Erythroblast (primary cell): ENCODE data around the gene PCDH19.

ENCODE experiments used
- DNase-seq, 2 experiments: peaks; one replicate each; lab custom pipeline; 2025; lab: John Stamatoyannopoulos, UW
- GATA1 ChIP-seq: IDR thresholded peaks from 2 replicates; pipeline ENCODE4 v1.6.1; 2011; ENCODE audit warnings: low read depth, mild to moderate bottlenecking, control low read depth, low read length, moderate library complexity
- POLR2A ChIP-seq: IDR thresholded peaks from 2 replicates; pipeline ENCODE4 v1.6.1; 2011; ENCODE audit warnings: mild to moderate bottlenecking, low read length

The PCDH19 gene

GRCh38 chrX:100411802-100412715 is 2.0 kb upstream of the PCDH19 start:
- no peak for DNase-seq

GRCh38 chrX:100410901-100411801 is 1.1 kb upstream of the PCDH19 start:
- DNase-seq, result no peak
- TF ChIP-seq GATA1 (no peak), POLR2A (no peak)

More at GRCh38 chrX:100411802-100412715, 2.0 kb upstream of the PCDH19 start:
- TF ChIP-seq POLR2A, result no peak
- no peak for TF ChIP-seq GATA1

DNA sequence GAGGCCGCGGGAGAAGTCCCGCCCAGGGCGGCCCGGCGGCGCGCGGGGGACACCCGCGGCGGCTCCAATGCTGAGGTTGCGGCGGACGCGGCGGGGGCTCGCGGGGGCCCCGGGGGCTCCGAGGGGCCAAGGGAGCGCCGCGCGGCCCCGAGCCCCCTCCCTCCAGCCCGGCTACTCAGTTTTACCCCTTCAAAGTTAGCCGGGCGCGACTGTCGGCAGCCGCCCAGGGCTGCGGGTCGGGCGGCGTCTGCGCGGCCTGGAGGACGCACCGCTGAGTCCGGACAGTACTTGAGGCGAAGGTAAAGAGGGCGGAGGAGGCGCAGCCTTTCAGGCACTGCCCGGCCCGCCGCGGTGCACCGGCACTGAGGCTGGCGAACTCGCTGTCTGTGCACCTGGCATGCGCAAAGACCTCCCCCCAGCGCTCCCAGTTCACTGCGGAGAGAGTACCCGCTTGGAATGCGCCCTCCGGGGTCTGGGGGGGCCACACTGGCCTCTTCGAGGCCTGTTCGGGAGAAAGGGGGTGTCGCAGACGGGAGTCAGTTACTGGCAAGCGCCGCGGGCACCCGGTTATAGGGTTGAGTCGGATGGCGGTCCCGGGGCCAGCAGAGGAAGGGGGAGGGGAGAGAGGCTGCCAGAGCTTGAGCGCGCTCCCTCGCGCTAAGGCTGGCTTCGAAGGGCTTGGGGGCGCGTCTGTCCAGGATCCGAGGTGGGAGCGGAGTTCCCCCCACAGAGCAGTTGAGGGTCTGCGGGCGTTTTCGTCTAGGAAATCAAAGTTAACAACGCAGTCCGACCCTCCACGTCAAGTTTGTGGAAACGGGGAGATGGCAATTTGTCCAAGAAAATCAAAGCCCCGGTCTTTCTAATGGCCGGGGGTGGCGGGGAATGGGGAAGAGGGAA is 1.1 kb downstream of the PCDH19 start:
- no peak for DNase-seq
- TF ChIP-seq POLR2A (no peak), GATA1 (no peak)

DNA sequence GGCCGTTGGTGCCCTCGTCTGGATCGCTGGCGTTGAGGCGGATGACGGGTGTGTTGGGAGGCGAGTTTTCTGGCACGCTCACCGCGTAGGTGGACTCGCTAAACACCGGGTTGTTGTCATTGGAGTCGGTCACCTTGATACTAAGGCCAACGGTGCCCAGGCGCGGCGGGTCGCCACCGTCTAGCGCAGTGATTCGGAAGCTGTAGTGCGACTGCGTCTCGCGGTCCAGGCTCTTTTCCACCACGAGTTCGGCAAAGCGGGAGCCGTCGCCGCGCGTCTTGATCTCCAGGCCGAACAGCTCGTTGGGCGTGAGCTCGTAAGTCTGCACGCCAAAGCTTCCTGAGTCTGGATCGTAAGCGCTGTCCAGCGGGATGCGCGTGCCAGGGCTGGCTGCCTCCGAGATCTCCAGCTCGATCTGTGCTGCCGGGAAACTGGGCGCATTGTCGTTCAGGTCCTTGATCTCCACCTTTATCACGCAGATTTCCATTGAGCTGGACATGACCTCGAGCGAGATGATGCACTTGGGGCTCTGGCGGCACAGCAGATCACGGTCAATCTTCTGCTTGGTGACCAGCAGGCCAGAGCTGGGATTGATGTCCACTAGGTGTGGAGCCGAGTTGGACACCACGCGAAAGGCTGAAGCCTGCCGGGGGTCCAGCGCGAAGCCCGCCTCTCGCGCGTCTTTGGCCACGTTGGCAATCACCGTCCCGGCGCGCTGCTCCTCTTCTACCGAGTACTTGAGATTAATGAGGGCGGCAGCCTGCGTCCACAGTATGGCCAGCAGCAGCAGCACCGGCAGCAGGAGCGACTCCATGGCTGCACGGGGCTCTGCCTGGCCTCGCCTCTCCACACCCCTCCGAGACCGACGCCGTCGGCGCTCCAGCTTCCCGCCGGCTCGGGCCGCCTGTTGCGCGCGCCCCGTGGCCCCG is 2.0 kb downstream of the PCDH19 start:
- DNase-seq, result no peak
- no peak for TF ChIP-seq GATA1
- TF ChIP-seq POLR2A, result no peak

GRCh38 chrX:100407147-100407783 is 2.8 kb downstream of the PCDH19 start:
- TF ChIP-seq POLR2A (no peak), GATA1 (no peak)
- no peak for DNase-seq

DNA sequence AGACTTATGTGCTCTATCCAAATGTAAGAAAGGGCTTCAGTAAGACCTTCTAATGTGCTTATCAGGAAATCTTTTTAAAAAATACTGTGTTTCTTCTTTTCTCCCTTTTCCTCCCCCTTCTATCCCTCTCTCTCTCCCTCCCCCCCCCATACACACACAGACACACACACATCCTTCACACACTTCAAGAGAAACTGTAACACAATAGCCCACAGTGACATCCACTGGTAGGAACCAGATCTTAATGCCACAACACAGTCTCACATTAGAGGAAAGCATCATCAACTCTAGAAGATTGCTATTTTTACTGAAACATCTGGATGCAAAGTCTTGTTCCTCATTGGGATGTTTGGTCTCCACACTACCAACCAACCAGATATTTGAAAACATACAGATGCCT is 4.6 kb downstream of the PCDH19 start:
- no peak for TF ChIP-seq POLR2A
- TF ChIP-seq GATA1, result no peak
- no peak for DNase-seq

GRCh38 chrX:100404851-100405250 is 5.2 kb downstream of the PCDH19 start:
- TF ChIP-seq POLR2A (no peak), GATA1 (no peak)
- no peak for DNase-seq

DNA sequence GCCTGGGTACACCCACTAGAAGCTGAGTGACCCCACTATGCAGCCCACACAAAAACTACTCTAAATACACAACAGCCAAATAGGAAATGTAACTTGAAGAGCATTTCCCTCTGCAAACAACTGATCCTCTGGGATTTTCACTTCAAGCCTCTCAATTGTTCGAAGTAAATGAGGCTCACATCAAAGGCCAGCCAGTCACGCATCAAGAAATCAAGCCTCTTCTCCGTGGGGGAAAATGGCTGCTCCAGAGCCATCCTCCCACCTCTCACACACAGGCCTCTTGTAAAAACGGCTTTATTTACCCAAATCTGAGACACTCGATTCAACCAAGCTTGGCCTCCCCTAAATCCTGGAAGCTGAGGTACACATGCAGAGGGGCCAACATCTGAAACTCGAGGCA is 14.3 kb downstream of the PCDH19 start:
- no peak for DNase-seq

DNA sequence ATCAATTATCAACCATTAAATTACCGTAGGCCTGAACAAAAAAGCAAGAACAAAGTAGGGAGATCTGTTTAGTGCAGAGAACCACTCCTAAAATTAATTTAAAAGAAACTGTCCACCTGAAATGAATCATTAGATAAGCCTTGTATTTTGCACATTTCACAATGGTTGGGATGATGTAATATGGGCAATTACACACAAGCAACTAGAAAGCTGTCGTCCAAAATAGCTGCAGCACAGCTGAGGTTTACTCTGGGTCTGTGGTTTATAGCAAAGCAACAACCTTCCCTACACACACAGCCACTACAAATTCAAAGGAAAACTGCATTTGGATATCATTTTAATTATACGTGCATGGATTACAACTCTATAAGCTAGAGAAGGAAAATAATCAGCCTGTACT is 28.5 kb downstream of the PCDH19 start:
- DNase-seq, result no peak
- no peak for TF ChIP-seq GATA1

More for the DNA sequence above, 14.3 kb downstream of the PCDH19 start:
- TF ChIP-seq POLR2A, result no peak
- TF ChIP-seq GATA1, result no peak

DNA sequence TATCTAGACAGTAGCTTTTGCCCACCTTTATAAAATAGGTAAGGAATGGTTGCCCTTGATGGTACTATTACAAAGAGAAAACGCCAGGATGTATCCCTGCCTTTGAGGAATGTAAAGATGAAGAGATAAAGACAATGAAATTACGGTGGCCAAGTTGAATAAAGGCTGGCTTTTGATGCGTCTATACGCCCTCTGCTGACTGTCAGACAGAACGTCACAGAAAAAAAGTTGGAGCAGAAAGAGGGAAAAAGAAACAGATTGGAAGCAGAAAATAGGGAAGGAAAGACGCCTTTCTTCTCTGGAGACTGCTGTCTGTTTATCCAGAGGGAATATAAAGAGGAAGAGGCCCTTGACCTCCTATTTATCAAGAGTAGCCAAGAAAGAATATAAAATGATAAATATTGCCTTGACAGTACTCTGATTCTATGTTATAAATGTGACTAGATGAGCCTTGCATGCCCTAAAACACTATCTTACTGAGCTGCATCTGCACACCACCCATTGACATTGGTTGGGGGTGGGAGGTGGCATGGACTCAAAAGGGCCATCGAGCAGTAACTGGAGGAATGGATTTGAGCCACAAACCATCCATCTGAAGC is 30.6 kb downstream of the PCDH19 start:
- peak in 1 of 2 experiments; percentile 0 for DNase-seq
- TF ChIP-seq POLR2A (no peak), GATA1 (no peak)

- DNase-seq, result no peak
- TF ChIP-seq GATA1 (no peak), POLR2A (no peak)
Observed at GRCh38 chrX:100377826-100378225, 32.2 kb downstream of the PCDH19 start.
